OCI-LY7 (cell line): ENCODE measurements around the gene TWSG1. TPM values are rescaled to one million over a fixed set of nuclear protein-coding genes. Genes with fewer than 3 reads are reported as not detected.
A peak's percentile ranks its signal among the peaks of the same experiment; 100 is the strongest.

Experiments
- BruUV-seq: library from RNA; stranded (reverse); fragments of 400-500 nt; replicated peaks from 2 replicates; lab custom pipeline; 2021; lab: Mats Ljungman, UMichigan
- CTCF ChIA-PET: fragments of 300-600 bp; sonication (Branson Sonifier 250); formaldehyde crosslinking; loops from one replicate; lab custom pipeline; 2022; ENCODE audit warnings: antibody characterized with exemption; ENCODE audit not compliant: unreplicated experiment; lab: Charles Lee
- POLR2A ChIA-PET: fragments of 300-600 bp; sonication (Branson Sonifier 250); formaldehyde crosslinking; loops from one replicate; lab custom pipeline; 2022; ENCODE audit warnings: antibody characterized with exemption; lab: Charles Lee
- DNase-seq: peaks from one replicate; pipeline ENCODE4 v3.0.0-alpha.2; 2015; ENCODE audit warnings: low spot score
- H2AFZ ChIP-seq: fragments of 200-600 bp; sonication (generic), shearing (Covaris generic); 2 replicates; pipeline ENCODE4 v1.6.1; 2014; ENCODE audit warnings: mild to moderate bottlenecking, antibody characterized with exemption, low read length, moderate library complexity
- H3K27ac ChIP-seq: fragments of 200-600 bp; sonication (generic); 2 replicates; pipeline ENCODE4 v1.5.1; 2014; ENCODE audit warnings: mixed run types, low read depth, mild to moderate bottlenecking, moderate library complexity, low read length, inconsistent platforms; ENCODE audit not compliant: poor library complexity, severe bottlenecking
- H3K36me3 ChIP-seq: fragments of 200-600 bp; sonication (generic); 2 replicates; pipeline ENCODE4 v1.6.1; 2014; ENCODE audit warnings: mild to moderate bottlenecking, antibody characterized with exemption, low read length, moderate library complexity, mixed read lengths; ENCODE audit not compliant: insufficient read depth
- H3K4me1 ChIP-seq: fragments of 200-600 bp; sonication (generic); 2 replicates; pipeline ENCODE4 v1.5.1; 2014; ENCODE audit warnings: mild to moderate bottlenecking, low read length; ENCODE audit not compliant: insufficient read depth, poor library complexity, severe bottlenecking
- H3K4me2 ChIP-seq: fragments of 200-600 bp; sonication (generic); 2 replicates; pipeline ENCODE4 v1.6.1; 2014; ENCODE audit warnings: mild to moderate bottlenecking, low read length
- H3K4me3 ChIP-seq: fragments of 200-600 bp; sonication (generic); 2 replicates; pipeline ENCODE4 v1.5.1; 2014; ENCODE audit warnings: mild to moderate bottlenecking, low read depth, low read length; ENCODE audit not compliant: poor library complexity, severe bottlenecking
- H3K79me2 ChIP-seq: fragments of 200-600 bp; sonication (generic); 2 replicates; pipeline ENCODE4 v1.6.1; 2016; ENCODE audit warnings: low read depth, mild to moderate bottlenecking, low read length, moderate library complexity, mixed read lengths; ENCODE audit not compliant: insufficient read depth
- H3K9me2 ChIP-seq: fragments of 200-600 bp; sonication (generic); 2 replicates; pipeline ENCODE4 v1.6.1; 2016; ENCODE audit warnings: mild to moderate bottlenecking, low read length, mixed read lengths; ENCODE audit not compliant: insufficient read depth
- H3K9me3 ChIP-seq: fragments of 200-600 bp; sonication (generic); 2 replicates; pipeline ENCODE4 v1.6.1; 2014; ENCODE audit warnings: mild to moderate bottlenecking, mixed run types, low read length, mixed read lengths
- H4K20me1 ChIP-seq: fragments of 200-600 bp; sonication (generic); 2 replicates; pipeline ENCODE4 v1.6.1; 2014; ENCODE audit warnings: mild to moderate bottlenecking, antibody characterized with exemption, low read length, moderate library complexity, mixed read lengths; ENCODE audit not compliant: insufficient read depth
- EZH2phosphoT487 ChIP-seq: fragments of 200-600 bp; sonication (generic); IDR thresholded peaks from 2 replicates; pipeline ENCODE4 v1.6.1; 2018; ENCODE audit warnings: low read depth, borderline replicate concordance, mild to moderate bottlenecking, mixed run types, antibody characterized with exemption, low read length, moderate library complexity, mixed read lengths
- intact Hi-C: fragments of 100-400 bp; cut with micrococcal nuclease; formaldehyde crosslinking; loops from one replicate; pipeline ENCODE4 v1.10.0; 2022; ENCODE audit not compliant: unreplicated experiment
- total RNA-seq, 2 experiments: library from RNA; depleted of rRNA in 1 of 2; stranded (reverse); fragments of >200 nt in 1 of 2; shearing (Covaris generic) in 1 of 2; gene quantifications; 2 replicates each; pipeline ENCODE4 v1.2.3, GENCODE V29; 2014 to 2022
- TF ChIP-seq, protein P1 (sequence below): fragments of 200-600 bp; sonication (generic); conservative IDR thresholded peaks from 2 replicates; pipeline ENCODE4 v1.5.1; 2014; ENCODE audit warnings: mild to moderate bottlenecking, antibody characterized with exemption, low read length, moderate library complexity, mixed read lengths

The TWSG1 gene
- total RNA-seq, 2 experiments from 2014 or later, result 7.5 to 10.9 TPM

DNA sequence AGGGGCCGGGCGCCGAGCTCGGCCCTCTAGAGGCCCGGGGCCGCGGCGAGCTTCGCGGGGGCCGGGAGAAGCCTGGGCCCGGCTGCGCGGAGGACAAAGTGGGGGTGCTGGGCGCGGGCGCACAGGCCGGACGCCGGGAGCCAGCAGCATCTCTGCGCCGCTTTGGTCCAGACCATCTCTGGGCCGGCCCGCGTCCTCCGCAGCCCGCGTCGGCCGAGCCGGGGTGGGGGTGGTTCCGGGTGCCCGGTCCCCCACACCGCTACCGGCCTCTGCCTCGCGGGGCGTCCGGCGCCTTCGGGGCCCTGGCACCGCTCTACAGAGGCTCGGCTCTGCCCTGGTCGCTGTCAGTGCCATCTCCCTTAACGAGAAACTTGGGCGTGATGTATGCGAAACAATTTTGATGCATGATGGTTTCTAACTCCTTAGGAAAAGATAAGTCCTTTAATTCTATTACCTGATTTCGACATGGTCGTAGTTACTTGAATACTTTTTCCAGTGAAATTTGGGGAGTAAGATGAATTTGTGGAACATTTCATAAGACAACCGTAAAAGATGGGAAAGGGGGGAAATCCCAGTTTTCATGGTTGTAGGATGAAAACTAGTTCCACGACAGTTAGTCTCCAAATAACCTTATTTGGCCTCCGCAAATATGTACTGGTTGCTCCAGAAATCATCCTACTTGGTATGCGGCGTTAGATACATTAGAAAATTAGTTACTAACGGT lies 562 bp downstream of the TWSG1 start:
- H3K9me2 ChIP-seq, result no peaks in the 10 kb centered on the region
- H3K36me3 ChIP-seq, result peaks cover 9% of the 10 kb centered on the region; the same call in 1 of the 2 replicates
- BruUV-seq, result no TSS peak
- no peaks in the 10 kb centered on the region for H3K9me3 ChIP-seq
- POLR2A ChIA-PET, result no interaction called here
- H3K4me2 ChIP-seq, result peak overlapping the region; percentile 93
- no peaks in the 10 kb centered on the region for H4K20me1 ChIP-seq
- peaks cover 8% of the 10 kb centered on the region for H3K4me1 ChIP-seq
- H3K79me2 ChIP-seq, result peaks cover 7% of the 10 kb centered on the region; the same call in 1 of the 2 replicates
- peak overlapping the region; percentile 96 for H3K4me3 ChIP-seq
- no peak overlapping the region for H3K27ac ChIP-seq
- CTCF ChIA-PET, result no interaction called here
- intact Hi-C loops, result loop anchor here (1.0 to 5.0 kb wide), 5 partner anchors 140 to 577 kb away; partner anchors contain the start of genes ANKRD12, RALBP1 and VAPA
- peak; percentile 69 for DNase-seq
- H2AFZ ChIP-seq, result peak overlapping the region; percentile 85
- TF ChIP-seq EZH2phosphoT487, result no peak
- TF ChIP-seq, protein P1, sequence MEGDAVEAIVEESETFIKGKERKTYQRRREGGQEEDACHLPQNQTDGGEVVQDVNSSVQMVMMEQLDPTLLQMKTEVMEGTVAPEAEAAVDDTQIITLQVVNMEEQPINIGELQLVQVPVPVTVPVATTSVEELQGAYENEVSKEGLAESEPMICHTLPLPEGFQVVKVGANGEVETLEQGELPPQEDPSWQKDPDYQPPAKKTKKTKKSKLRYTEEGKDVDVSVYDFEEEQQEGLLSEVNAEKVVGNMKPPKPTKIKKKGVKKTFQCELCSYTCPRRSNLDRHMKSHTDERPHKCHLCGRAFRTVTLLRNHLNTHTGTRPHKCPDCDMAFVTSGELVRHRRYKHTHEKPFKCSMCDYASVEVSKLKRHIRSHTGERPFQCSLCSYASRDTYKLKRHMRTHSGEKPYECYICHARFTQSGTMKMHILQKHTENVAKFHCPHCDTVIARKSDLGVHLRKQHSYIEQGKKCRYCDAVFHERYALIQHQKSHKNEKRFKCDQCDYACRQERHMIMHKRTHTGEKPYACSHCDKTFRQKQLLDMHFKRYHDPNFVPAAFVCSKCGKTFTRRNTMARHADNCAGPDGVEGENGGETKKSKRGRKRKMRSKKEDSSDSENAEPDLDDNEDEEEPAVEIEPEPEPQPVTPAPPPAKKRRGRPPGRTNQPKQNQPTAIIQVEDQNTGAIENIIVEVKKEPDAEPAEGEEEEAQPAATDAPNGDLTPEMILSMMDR, result peak; percentile 28; the same call in 1 of the 2 replicates

DNA sequence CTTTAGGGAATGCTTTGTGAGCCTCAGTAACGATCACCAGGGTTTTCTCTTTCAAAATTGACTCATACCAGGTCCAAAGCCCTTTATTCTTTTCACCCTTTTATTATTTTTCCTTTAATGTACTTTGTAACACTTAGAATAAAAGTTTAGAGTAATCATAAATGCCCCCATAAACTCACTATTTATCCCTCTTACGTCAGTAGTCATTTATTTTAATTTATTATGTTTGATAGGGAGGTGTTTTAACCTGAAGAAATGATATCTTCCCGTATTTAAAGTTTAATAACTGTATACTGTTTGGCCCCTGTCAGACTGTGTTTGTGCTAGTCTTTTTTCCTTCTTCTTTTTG lies 1.1 kb downstream of the TWSG1 start:
- ChIA-PET POLR2A (interaction anchor here (0.6 kb wide), 1 partner anchor 106 kb away, joined by 4 read pairs; no protein-coding TSS in a partner anchor), CTCF (no interaction called here)
- peaks cover 7% of the 10 kb centered on the region; the same call in 1 of the 2 replicates for H3K79me2 ChIP-seq
- no peaks in the 10 kb centered on the region for H3K9me2 ChIP-seq
- H3K4me3 ChIP-seq, result peak overlapping the region; percentile 96
- BruUV-seq, result TSS peak; percentile 62
- no peaks in the 10 kb centered on the region for H4K20me1 ChIP-seq
- TF ChIP-seq EZH2phosphoT487, result no peak
- TF ChIP-seq, protein P1, result no peak
- no peak for DNase-seq
- no peaks in the 10 kb centered on the region for H3K9me3 ChIP-seq
- no peak overlapping the region for H3K27ac ChIP-seq
- H3K4me2 ChIP-seq, result peak overlapping the region; percentile 93
- peak overlapping the region; percentile 85; the same call in 1 of the 2 replicates for H2AFZ ChIP-seq
- peaks cover 9% of the 10 kb centered on the region; the same call in 1 of the 2 replicates for H3K36me3 ChIP-seq
- intact Hi-C loops, result loop anchor here (2.0 to 5.0 kb wide), 4 partner anchors 181 to 577 kb away; partner anchors contain the start of genes ANKRD12 and VAPA
- H3K4me1 ChIP-seq, result peaks cover 8% of the 10 kb centered on the region
